Activated naive CD8-positive, alpha-beta T cell treated with anti-CD3 and anti-CD28 coated beads, Interleukin-2, amount 50 U/mL, for 24 hours (primary cell): ENCODE results near the gene LRP1B.

Experiments
- ATAC-seq: fragments of 150-1000 bp; cut with Tn5 transposase; one replicate; pipeline ENCODE4 v1.10.0; 2021
- DNase-seq: peaks from one replicate; pipeline ENCODE4 v3.0.0; 2021
- H3K27ac Mint-ChIP-seq: one replicate; pipeline ENCODE4 v1.8.0; 2021; ENCODE audit warnings: mild to moderate bottlenecking, mixed read lengths
- H3K27me3 Mint-ChIP-seq: one replicate; pipeline ENCODE4 v1.8.0; 2021; ENCODE audit warnings: mixed read lengths
- H3K36me3 Mint-ChIP-seq: one replicate; pipeline ENCODE4 v1.8.0; 2021; ENCODE audit warnings: low read depth, mixed read lengths
- H3K4me1 Mint-ChIP-seq: one replicate; pipeline ENCODE4 v1.8.0; 2021; ENCODE audit warnings: mixed read lengths
- H3K4me3 Mint-ChIP-seq: one replicate; pipeline ENCODE4 v1.8.0; 2021; ENCODE audit warnings: mild to moderate bottlenecking, moderate library complexity, mixed read lengths
- H3K9me3 Mint-ChIP-seq: one replicate; pipeline ENCODE4 v1.8.0; 2021; ENCODE audit warnings: mixed read lengths

Gene LRP1B

GRCh38 chr2:142082368-142082767 lies 48.4 kb downstream of the LRP1B start:
- Mint-ChIP-seq H3K4me1 (no peaks in the 10 kb centered on the region), H3K36me3 (no peaks in the 10 kb centered on the region), H3K27ac (no peak overlapping the region), H3K9me3 (peaks cover 14% of the 10 kb centered on the region), H3K27me3 (no peaks in the 10 kb centered on the region), H3K4me3 (no peak overlapping the region)
- no peak for ATAC-seq
- DNase-seq, result no peak

GRCh38 chr2:142076317-142076716 lies 54.5 kb downstream of the LRP1B start:
- Mint-ChIP-seq H3K4me3 (no peak overlapping the region), H3K36me3 (no peaks in the 10 kb centered on the region), H3K27me3 (no peaks in the 10 kb centered on the region), H3K9me3 (peaks cover 16% of the 10 kb centered on the region), H3K4me1 (no peaks in the 10 kb centered on the region), H3K27ac (no peak overlapping the region)
- no peak for ATAC-seq
- no peak for DNase-seq

- Mint-ChIP-seq H3K9me3 (peaks cover 16% of the 10 kb centered on the region), H3K36me3 (no peaks in the 10 kb centered on the region), H3K27ac (no peak overlapping the region), H3K27me3 (no peaks in the 10 kb centered on the region), H3K4me3 (no peak overlapping the region), H3K4me1 (no peaks in the 10 kb centered on the region)
- ATAC-seq (no peak), DNase-seq (no peak)
These were observed 55.0 kb downstream of the LRP1B start for GRCh38 chr2:142075826-142076225.

- DNase-seq (no peak), ATAC-seq (no peak)
- Mint-ChIP-seq H3K27ac (no peak overlapping the region), H3K36me3 (no peaks in the 10 kb centered on the region), H3K4me1 (no peaks in the 10 kb centered on the region), H3K4me3 (no peak overlapping the region), H3K9me3 (peaks cover 11% of the 10 kb centered on the region), H3K27me3 (no peaks in the 10 kb centered on the region)
These were observed 61.4 kb downstream of the LRP1B start for GRCh38 chr2:142069251-142069888.

- H3K4me3 Mint-ChIP-seq, result no peak overlapping the region
These were observed 65.1 kb downstream of the LRP1B start for GRCh38 chr2:142065700-142066099.

GRCh38 chr2:142065156-142065555 lies 65.7 kb downstream of the LRP1B start:
- DNase-seq (no peak), ATAC-seq (no peak)
- H3K27me3 Mint-ChIP-seq, result no peaks in the 10 kb centered on the region
- no peaks in the 10 kb centered on the region for H3K4me1 Mint-ChIP-seq
- no peak overlapping the region for H3K4me3 Mint-ChIP-seq
- H3K9me3 Mint-ChIP-seq, result no peaks in the 10 kb centered on the region
- H3K36me3 Mint-ChIP-seq, result no peaks in the 10 kb centered on the region
- H3K27ac Mint-ChIP-seq, result no peak overlapping the region

More at GRCh38 chr2:142065700-142066099, 65.1 kb downstream of the LRP1B start:
- Mint-ChIP-seq H3K9me3 (no peaks in the 10 kb centered on the region), H3K27ac (no peak overlapping the region), H3K27me3 (no peaks in the 10 kb centered on the region), H3K4me1 (no peaks in the 10 kb centered on the region), H3K36me3 (no peaks in the 10 kb centered on the region)
- DNase-seq, result no peak
- no peak for ATAC-seq

GRCh38 chr2:142061733-142062132 lies 69.1 kb downstream of the LRP1B start:
- no peak for ATAC-seq
- Mint-ChIP-seq H3K27ac (no peak overlapping the region), H3K9me3 (no peaks in the 10 kb centered on the region), H3K27me3 (no peaks in the 10 kb centered on the region), H3K4me3 (no peak overlapping the region), H3K4me1 (no peaks in the 10 kb centered on the region), H3K36me3 (no peaks in the 10 kb centered on the region)
- no peak for DNase-seq

- Mint-ChIP-seq H3K36me3 (no peaks in the 10 kb centered on the region), H3K9me3 (peaks cover 4% of the 10 kb centered on the region), H3K4me3 (no peak overlapping the region), H3K27me3 (no peaks in the 10 kb centered on the region), H3K4me1 (no peaks in the 10 kb centered on the region), H3K27ac (no peak overlapping the region)
- ATAC-seq (no peak), DNase-seq (no peak)
These were observed 72.7 kb downstream of the LRP1B start for GRCh38 chr2:142058149-142058548.

- no peak for ATAC-seq
- Mint-ChIP-seq H3K27me3 (no peaks in the 10 kb centered on the region), H3K4me1 (no peaks in the 10 kb centered on the region), H3K27ac (no peak overlapping the region), H3K9me3 (peaks cover 4% of the 10 kb centered on the region), H3K36me3 (no peaks in the 10 kb centered on the region), H3K4me3 (no peak overlapping the region)
- no peak for DNase-seq
These were observed 74.0 kb downstream of the LRP1B start for GRCh38 chr2:142056784-142057183.

GRCh38 chr2:142052220-142052863 lies 78.5 kb downstream of the LRP1B start:
- H3K27me3 Mint-ChIP-seq, result no peaks in the 10 kb centered on the region
- DNase-seq (no peak), ATAC-seq (no peak)
- no peak overlapping the region for H3K4me3 Mint-ChIP-seq
- no peaks in the 10 kb centered on the region for H3K36me3 Mint-ChIP-seq
- peaks cover 4% of the 10 kb centered on the region for H3K9me3 Mint-ChIP-seq
- no peaks in the 10 kb centered on the region for H3K4me1 Mint-ChIP-seq
- no peak overlapping the region for H3K27ac Mint-ChIP-seq

- Mint-ChIP-seq H3K4me1 (no peaks in the 10 kb centered on the region), H3K27ac (no peak overlapping the region), H3K27me3 (no peaks in the 10 kb centered on the region), H3K9me3 (peaks cover 1% of the 10 kb centered on the region), H3K36me3 (no peaks in the 10 kb centered on the region), H3K4me3 (no peak overlapping the region)
- ATAC-seq (no peak), DNase-seq (no peak)
These were observed 82.2 kb downstream of the LRP1B start for GRCh38 chr2:142048581-142048980.

GRCh38 chr2:142045641-142046040 lies 85.2 kb downstream of the LRP1B start:
- no peak overlapping the region for H3K4me3 Mint-ChIP-seq
- H3K4me1 Mint-ChIP-seq, result no peaks in the 10 kb centered on the region

GRCh38 chr2:142044197-142044596 lies 86.6 kb downstream of the LRP1B start:
- no peak overlapping the region for H3K27ac Mint-ChIP-seq
- no peaks in the 10 kb centered on the region for H3K27me3 Mint-ChIP-seq
- no peaks in the 10 kb centered on the region for H3K36me3 Mint-ChIP-seq
- peaks cover 4% of the 10 kb centered on the region for H3K9me3 Mint-ChIP-seq
- DNase-seq, result no peak
- no peak overlapping the region for H3K4me3 Mint-ChIP-seq
- no peak for ATAC-seq
- H3K4me1 Mint-ChIP-seq, result no peaks in the 10 kb centered on the region

More at GRCh38 chr2:142045641-142046040, 85.2 kb downstream of the LRP1B start:
- DNase-seq (no peak), ATAC-seq (no peak)
- peaks cover 4% of the 10 kb centered on the region for H3K9me3 Mint-ChIP-seq
- H3K27me3 Mint-ChIP-seq, result no peaks in the 10 kb centered on the region
- H3K27ac Mint-ChIP-seq, result no peak overlapping the region
- H3K36me3 Mint-ChIP-seq, result no peaks in the 10 kb centered on the region

- DNase-seq (no peak), ATAC-seq (no peak)
- Mint-ChIP-seq H3K27me3 (no peaks in the 10 kb centered on the region), H3K9me3 (peaks cover 9% of the 10 kb centered on the region), H3K4me3 (no peak overlapping the region), H3K27ac (no peak overlapping the region), H3K4me1 (no peaks in the 10 kb centered on the region), H3K36me3 (no peaks in the 10 kb centered on the region)
These were observed 88.1 kb downstream of the LRP1B start for GRCh38 chr2:142042536-142043199.

GRCh38 chr2:142041996-142042395 lies 88.8 kb downstream of the LRP1B start:
- Mint-ChIP-seq H3K9me3 (peaks cover 9% of the 10 kb centered on the region), H3K4me3 (no peak overlapping the region), H3K4me1 (no peaks in the 10 kb centered on the region), H3K36me3 (no peaks in the 10 kb centered on the region), H3K27me3 (no peaks in the 10 kb centered on the region), H3K27ac (no peak overlapping the region)
- ATAC-seq (no peak), DNase-seq (no peak)
